OCI-LY7 (cell line): ENCODE results near the gene ATP6V0D1. TPM values are rescaled to one million over a fixed set of nuclear protein-coding genes. Genes with fewer than 3 reads are reported as not detected.
A peak's percentile ranks its signal among the peaks of the same experiment; 100 is the strongest.

ENCODE experiments used
- BruUV-seq: library from RNA; stranded (reverse); fragments of 400-500 nt; replicated peaks from 2 replicates; lab custom pipeline; 2021; lab: Mats Ljungman, UMichigan
- CTCF ChIA-PET: fragments of 300-600 bp; sonication (Branson Sonifier 250); formaldehyde crosslinking; loops from one replicate; lab custom pipeline; 2022; ENCODE audit warnings: antibody characterized with exemption; ENCODE audit not compliant: unreplicated experiment; lab: Charles Lee
- POLR2A ChIA-PET: fragments of 300-600 bp; sonication (Branson Sonifier 250); formaldehyde crosslinking; loops from one replicate; lab custom pipeline; 2022; ENCODE audit warnings: antibody characterized with exemption; lab: Charles Lee
- DNase-seq: peaks from one replicate; pipeline ENCODE4 v3.0.0-alpha.2; 2015; ENCODE audit warnings: low spot score
- H2AFZ ChIP-seq: fragments of 200-600 bp; sonication (generic), shearing (Covaris generic); 2 replicates; pipeline ENCODE4 v1.6.1; 2014; ENCODE audit warnings: mild to moderate bottlenecking, antibody characterized with exemption, low read length, moderate library complexity
- H3K27ac ChIP-seq: fragments of 200-600 bp; sonication (generic); 2 replicates; pipeline ENCODE4 v1.5.1; 2014; ENCODE audit warnings: mixed run types, low read depth, mild to moderate bottlenecking, moderate library complexity, low read length, inconsistent platforms; ENCODE audit not compliant: poor library complexity, severe bottlenecking
- H3K36me3 ChIP-seq: fragments of 200-600 bp; sonication (generic); 2 replicates; pipeline ENCODE4 v1.6.1; 2014; ENCODE audit warnings: mild to moderate bottlenecking, antibody characterized with exemption, low read length, moderate library complexity, mixed read lengths; ENCODE audit not compliant: insufficient read depth
- H3K4me1 ChIP-seq: fragments of 200-600 bp; sonication (generic); 2 replicates; pipeline ENCODE4 v1.5.1; 2014; ENCODE audit warnings: mild to moderate bottlenecking, low read length; ENCODE audit not compliant: insufficient read depth, poor library complexity, severe bottlenecking
- H3K4me2 ChIP-seq: fragments of 200-600 bp; sonication (generic); 2 replicates; pipeline ENCODE4 v1.6.1; 2014; ENCODE audit warnings: mild to moderate bottlenecking, low read length
- H3K4me3 ChIP-seq: fragments of 200-600 bp; sonication (generic); 2 replicates; pipeline ENCODE4 v1.5.1; 2014; ENCODE audit warnings: mild to moderate bottlenecking, low read depth, low read length; ENCODE audit not compliant: poor library complexity, severe bottlenecking
- H3K79me2 ChIP-seq: fragments of 200-600 bp; sonication (generic); 2 replicates; pipeline ENCODE4 v1.6.1; 2016; ENCODE audit warnings: low read depth, mild to moderate bottlenecking, low read length, moderate library complexity, mixed read lengths; ENCODE audit not compliant: insufficient read depth
- H3K9me2 ChIP-seq: fragments of 200-600 bp; sonication (generic); 2 replicates; pipeline ENCODE4 v1.6.1; 2016; ENCODE audit warnings: mild to moderate bottlenecking, low read length, mixed read lengths; ENCODE audit not compliant: insufficient read depth
- H3K9me3 ChIP-seq: fragments of 200-600 bp; sonication (generic); 2 replicates; pipeline ENCODE4 v1.6.1; 2014; ENCODE audit warnings: mild to moderate bottlenecking, mixed run types, low read length, mixed read lengths
- H4K20me1 ChIP-seq: fragments of 200-600 bp; sonication (generic); 2 replicates; pipeline ENCODE4 v1.6.1; 2014; ENCODE audit warnings: mild to moderate bottlenecking, antibody characterized with exemption, low read length, moderate library complexity, mixed read lengths; ENCODE audit not compliant: insufficient read depth
- EZH2phosphoT487 ChIP-seq: fragments of 200-600 bp; sonication (generic); IDR thresholded peaks from 2 replicates; pipeline ENCODE4 v1.6.1; 2018; ENCODE audit warnings: low read depth, borderline replicate concordance, mild to moderate bottlenecking, mixed run types, antibody characterized with exemption, low read length, moderate library complexity, mixed read lengths
- intact Hi-C: fragments of 100-400 bp; cut with micrococcal nuclease; formaldehyde crosslinking; loops from one replicate; pipeline ENCODE4 v1.10.0; 2022; ENCODE audit not compliant: unreplicated experiment
- total RNA-seq, 2 experiments: library from RNA; depleted of rRNA in 1 of 2; stranded (reverse); fragments of >200 nt in 1 of 2; shearing (Covaris generic) in 1 of 2; gene quantifications; 2 replicates each; pipeline ENCODE4 v1.2.3, GENCODE V29; 2014 to 2022
- TF ChIP-seq, protein P1 (sequence below): fragments of 200-600 bp; sonication (generic); conservative IDR thresholded peaks from 2 replicates; pipeline ENCODE4 v1.5.1; 2014; ENCODE audit warnings: mild to moderate bottlenecking, antibody characterized with exemption, low read length, moderate library complexity, mixed read lengths

The ATP6V0D1 gene
- total RNA-seq, 2 experiments from 2014 or later: 24.4 to 38.0 TPM

DNA sequence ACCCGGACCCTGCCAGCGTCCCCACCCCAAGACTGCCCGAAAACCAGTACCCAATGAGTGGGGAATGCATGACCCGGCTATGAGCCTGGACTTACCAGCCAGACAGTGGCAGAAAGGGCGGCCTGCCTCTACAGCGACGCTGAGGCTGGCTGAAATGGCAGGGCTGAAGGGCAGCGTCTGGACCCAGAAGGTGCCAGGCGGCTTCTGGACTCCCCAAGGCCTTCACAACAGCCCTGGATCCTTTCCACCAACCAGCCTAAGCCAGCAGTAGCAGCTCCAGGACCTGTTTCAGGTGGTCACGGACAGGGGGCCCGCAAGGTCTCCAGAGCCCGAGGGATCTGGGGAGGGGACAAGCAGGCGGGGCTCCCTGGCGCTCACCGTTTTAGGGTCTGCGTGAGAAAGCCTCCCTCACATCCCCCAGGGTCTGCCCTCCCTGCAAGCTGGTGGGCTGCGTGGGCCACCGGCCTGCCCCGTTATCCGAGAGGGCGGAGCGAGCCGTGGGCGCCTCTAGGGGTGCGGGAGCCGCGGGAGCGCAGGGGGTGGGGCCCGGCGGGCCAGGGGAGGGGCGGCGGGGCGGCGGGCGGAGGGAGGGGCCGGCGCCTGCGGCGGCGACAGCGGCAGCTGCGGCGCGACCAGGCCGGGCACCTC is 47.4 kb upstream of the ATP6V0D1 start, which contains the start of gene RIPOR1:
TSS of gene RIPOR1 (plus strand) at position 608 of the 648 bp plus-strand sequence. CDS start 9,618 bp downstream, outside the sequence.
- H3K4me3 ChIP-seq: no peak within 1 kb of the TSS
- TF ChIP-seq, protein P1, sequence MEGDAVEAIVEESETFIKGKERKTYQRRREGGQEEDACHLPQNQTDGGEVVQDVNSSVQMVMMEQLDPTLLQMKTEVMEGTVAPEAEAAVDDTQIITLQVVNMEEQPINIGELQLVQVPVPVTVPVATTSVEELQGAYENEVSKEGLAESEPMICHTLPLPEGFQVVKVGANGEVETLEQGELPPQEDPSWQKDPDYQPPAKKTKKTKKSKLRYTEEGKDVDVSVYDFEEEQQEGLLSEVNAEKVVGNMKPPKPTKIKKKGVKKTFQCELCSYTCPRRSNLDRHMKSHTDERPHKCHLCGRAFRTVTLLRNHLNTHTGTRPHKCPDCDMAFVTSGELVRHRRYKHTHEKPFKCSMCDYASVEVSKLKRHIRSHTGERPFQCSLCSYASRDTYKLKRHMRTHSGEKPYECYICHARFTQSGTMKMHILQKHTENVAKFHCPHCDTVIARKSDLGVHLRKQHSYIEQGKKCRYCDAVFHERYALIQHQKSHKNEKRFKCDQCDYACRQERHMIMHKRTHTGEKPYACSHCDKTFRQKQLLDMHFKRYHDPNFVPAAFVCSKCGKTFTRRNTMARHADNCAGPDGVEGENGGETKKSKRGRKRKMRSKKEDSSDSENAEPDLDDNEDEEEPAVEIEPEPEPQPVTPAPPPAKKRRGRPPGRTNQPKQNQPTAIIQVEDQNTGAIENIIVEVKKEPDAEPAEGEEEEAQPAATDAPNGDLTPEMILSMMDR: no peak
- no peak for TF ChIP-seq EZH2phosphoT487
- H2AFZ ChIP-seq: no peak within 1 kb of the TSS
- DNase-seq: peak; percentile 1
- no peaks in the 10 kb centered on the region for H3K9me2 ChIP-seq
- peak within 1 kb of the TSS; percentile 61; the same call in 1 of the 2 replicates for H3K4me2 ChIP-seq
- no peaks in the 10 kb centered on the region for H4K20me1 ChIP-seq
- no TSS peak for BruUV-seq
- H3K79me2 ChIP-seq: no peaks in the 10 kb centered on the region
- H3K4me1 ChIP-seq: peaks cover 43% of the 10 kb centered on the region
- H3K9me3 ChIP-seq: no peaks in the 10 kb centered on the region
- intact Hi-C loops: no loop called here
- no peak within 1 kb of the TSS for H3K27ac ChIP-seq
- ChIA-PET CTCF (no interaction called here), POLR2A (interaction anchor here (0.7 kb wide), 1 partner anchor 117 kb away, joined by 3 read pairs; the partner anchor contains the start of gene CARMIL2)
- no peaks in the 10 kb centered on the region for H3K36me3 ChIP-seq

GRCh38 chr16:67526149-67526791 is 45.3 kb upstream of the ATP6V0D1 start:
- Histone ChIP-seq H3K9me3 (no peaks in the 10 kb centered on the region), H2AFZ (no peak overlapping the region)
- no TSS peak for BruUV-seq

More at GRCh38 chr16:67526149-67526791, 45.3 kb upstream of the ATP6V0D1 start:
- no peak overlapping the region for H3K27ac ChIP-seq
- H3K4me1 ChIP-seq: peaks cover 29% of the 10 kb centered on the region
- H4K20me1 ChIP-seq: no peaks in the 10 kb centered on the region
- H3K36me3 ChIP-seq: no peaks in the 10 kb centered on the region
- no peak for DNase-seq
- no peak overlapping the region for H3K4me3 ChIP-seq
- H3K9me2 ChIP-seq: no peaks in the 10 kb centered on the region
- ChIA-PET POLR2A (no interaction called here), CTCF (interaction anchor here (0.6 to 1.6 kb wide), 2 partner anchors 39 to 119 kb away, joined by 3 to 6 read pairs; partner anchors contain the start of gene CARMIL2)
- intact Hi-C loops: no loop called here
- TF ChIP-seq EZH2phosphoT487: no peak
- TF ChIP-seq, protein P1: no peak
- no peaks in the 10 kb centered on the region for H3K79me2 ChIP-seq
- no peak overlapping the region for H3K4me2 ChIP-seq
